IMR-90 (cell line): Measurements from ENCODE around the gene ANKFY1. TPM values are rescaled to one million over a fixed set of nuclear protein-coding genes. Genes with fewer than 3 reads are reported as not detected.

Experiments used
- ATAC-seq: fragments of 200-7000 bp; cut with Tn5 transposase; 2 replicates; pipeline ENCODE4 v1.9.1; 2020; ENCODE audit warnings: low read depth, mild to moderate bottlenecking, moderate library complexity
- BruUV-seq: library from RNA; stranded (reverse); fragments of 400-500 nt; replicated peaks from 2 replicates; lab custom pipeline; 2021; lab: Mats Ljungman, UMichigan
- CTCF ChIA-PET: fragments of 300-600 bp; formaldehyde crosslinking; extraction: SDS; loops from one replicate; lab custom pipeline; 2021; ENCODE audit warnings: antibody characterized with exemption; lab: Yijun Ruan, JAX
- POLR2A ChIA-PET: fragments of 300-600 bp; sonication (Branson Sonifier 250); formaldehyde crosslinking; loops from one replicate; lab custom pipeline; 2022; ENCODE audit warnings: antibody characterized with exemption; ENCODE audit not compliant: unreplicated experiment; lab: Charles Lee
- DNase-seq: peaks from one replicate; pipeline ENCODE4 v3.0.0; 2013
- H2AFZ ChIP-seq: replicated peaks from 2 replicates; pipeline ENCODE3; 2013; ENCODE audit warnings: low read length, mild to moderate bottlenecking; ENCODE audit not compliant: poor library complexity
- H2AK5ac ChIP-seq: 2 replicates; pipeline ENCODE4 v1.6.1; 2013; ENCODE audit warnings: low read depth, low read length, inconsistent platforms
- H2AK9ac ChIP-seq: replicated peaks from 2 replicates; pipeline ENCODE3; 2013; ENCODE audit warnings: mild to moderate bottlenecking, low read depth, low read length, moderate library complexity; ENCODE audit not compliant: poor library complexity
- H2BK120ac ChIP-seq: 2 replicates; pipeline ENCODE4 v1.6.1; 2013; ENCODE audit warnings: low read depth, low read length, inconsistent platforms
- H2BK15ac ChIP-seq: 3 replicates; pipeline ENCODE4 v1.6.1; 2013; ENCODE audit warnings: low read depth, low read length, inconsistent platforms
- H2BK20ac ChIP-seq: 2 replicates; pipeline ENCODE4 v1.6.1; 2013; ENCODE audit warnings: low read depth, mild to moderate bottlenecking, inconsistent platforms, low read length, moderate library complexity
- H2BK5ac ChIP-seq: 2 replicates; pipeline ENCODE4 v1.6.1; 2013; ENCODE audit warnings: mild to moderate bottlenecking, low read depth, low read length, inconsistent platforms; ENCODE audit not compliant: poor library complexity, severe bottlenecking
- H3K14ac ChIP-seq: replicated peaks from 2 replicates; pipeline ENCODE4 v1.6.1; 2013; ENCODE audit warnings: low read depth, low read length, inconsistent platforms
- H3K18ac ChIP-seq: 2 replicates; pipeline ENCODE4 v1.6.1; 2013; ENCODE audit warnings: low read depth, low read length, control low read depth
- H3K23ac ChIP-seq: 2 replicates; pipeline ENCODE4 v1.6.1; 2013; ENCODE audit warnings: low read depth, low read length, inconsistent platforms
- H3K27ac ChIP-seq: 2 replicates; pipeline ENCODE4 v1.5.1; 2013; ENCODE audit warnings: mild to moderate bottlenecking, control low read depth, low read length; ENCODE audit not compliant: insufficient read depth
- H3K27me3 ChIP-seq: 2 replicates; pipeline ENCODE4 v1.6.1; 2013; ENCODE audit warnings: low read length; ENCODE audit not compliant: control insufficient read depth, insufficient read depth
- H3K36me3 ChIP-seq: 2 replicates; pipeline ENCODE4 v1.6.1; 2013; ENCODE audit warnings: low read length, mixed read lengths; ENCODE audit not compliant: control insufficient read depth, insufficient read depth
- H3K4ac ChIP-seq: 2 replicates; pipeline ENCODE4 v1.6.1; 2013; ENCODE audit warnings: low read depth, low read length, inconsistent platforms
- H3K4me1 ChIP-seq: 2 replicates; pipeline ENCODE4 v1.6.1; 2013; ENCODE audit warnings: low read length, mixed read lengths; ENCODE audit not compliant: control insufficient read depth, insufficient read depth
- H3K4me2 ChIP-seq: 2 replicates; pipeline ENCODE4 v1.6.1; 2013; ENCODE audit warnings: low read depth, mild to moderate bottlenecking, control low read depth, low read length, moderate library complexity
- H3K4me3 ChIP-seq: 2 replicates; pipeline ENCODE4 v1.5.1; 2013; ENCODE audit warnings: low read depth, mild to moderate bottlenecking, control low read depth, low read length, moderate library complexity; ENCODE audit not compliant: insufficient read depth
- H3K56ac ChIP-seq: 2 replicates; pipeline ENCODE4 v1.6.1; 2013; ENCODE audit warnings: low read length, inconsistent platforms; ENCODE audit not compliant: insufficient read depth; ENCODE audit errors: extremely low read depth
- H3K79me1 ChIP-seq, 2 experiments: 2 replicates each; pipeline ENCODE4 v1.6.1; 2013; ENCODE audit warnings: low read length in 2 of 2, inconsistent platforms in 1 of 2, low read depth in 1 of 2
- H3K9ac ChIP-seq: 2 replicates; pipeline ENCODE4 v1.6.1; 2013; ENCODE audit warnings: low read depth, low read length, control low read depth
- H3K9me1 ChIP-seq: 2 replicates; pipeline ENCODE4 v1.6.1; 2013; ENCODE audit warnings: low read length, inconsistent platforms; ENCODE audit not compliant: insufficient read depth
- H3K9me3 ChIP-seq: 2 replicates; pipeline ENCODE4 v1.6.1; 2013; ENCODE audit warnings: low read length; ENCODE audit not compliant: control insufficient read depth, insufficient read depth
- H4K20me1 ChIP-seq: 2 replicates; pipeline ENCODE4 v1.6.1; 2013; ENCODE audit warnings: low read length, inconsistent platforms; ENCODE audit not compliant: insufficient read depth
- H4K5ac ChIP-seq: 2 replicates; pipeline ENCODE4 v1.6.1; 2013; ENCODE audit warnings: mild to moderate bottlenecking, low read depth, low read length, control low read depth
- H4K8ac ChIP-seq, 2 experiments: 2 replicates each; pipeline ENCODE4 v1.6.1; 2013; ENCODE audit warnings: low read depth in 2 of 2, low read length in 2 of 2, control low read depth in 1 of 2, inconsistent platforms in 1 of 2
- H4K91ac ChIP-seq: 2 replicates; pipeline ENCODE4 v1.6.1; 2013; ENCODE audit warnings: low read depth, low read length, inconsistent platforms; ENCODE audit not compliant: insufficient read depth
- RAD21 ChIP-seq: IDR thresholded peaks from 2 replicates; pipeline ENCODE4 v1.6.1; 2012; ENCODE audit warnings: low read length, improper control_type of control experiment
- WGBS, 2 experiments: methylation state at CpG; one replicate each; pipeline versions ENCODE4 v1.1.5 to v1.1.7; 2013; ENCODE audit warnings: missing lambda C conversion rate in 2 of 2; ENCODE audit not compliant: insufficient read length in 1 of 2; ENCODE audit errors: extremely low coverage in 2 of 2; 5-methylcytosine and 5-hydroxymethylcytosine counted together
- dilution Hi-C: fragments of 300-500 bp; cut with HindIII; formaldehyde crosslinking; loops from one replicate; pipeline ENCODE4 v1.14.3; 2018; ENCODE audit warnings: low sequenced_read_pairs; ENCODE audit not compliant: unreplicated experiment
- in situ Hi-C: fragments of 300-500 bp; cut with MboI; formaldehyde crosslinking; loops from 3 replicates; pipeline ENCODE4 v1.14.3; 2019; ENCODE audit warnings: low sequenced_read_pairs, inconsistent platforms, mixed read lengths
- intact Hi-C: fragments of 100-400 bp; cut with micrococcal nuclease; formaldehyde crosslinking; loops from 2 replicates; pipeline ENCODE4 v1.10.0; 2022
- polyA plus RNA-seq, 3 experiments: library from polyadenylated mRNA; depleted of rRNA; stranded (reverse); fragments of >200 nt; gene quantifications; 2 replicates each; pipeline ENCODE4 v1.2.3, GENCODE V29; 2012; ENCODE audit warnings: low replicate concordance in 1 of 3
- total RNA-seq: library from RNA; depleted of rRNA; stranded (reverse); fragments of >200 nt; gene quantifications from 2 replicates; pipeline ENCODE4 v1.2.3, GENCODE V29; 2012

The ANKFY1 gene
- total and polyA plus RNA-seq, 2 of the 4 experiments (the other 2 are of a cell fraction) = 32.3 to 48.9 TPM

DNA sequence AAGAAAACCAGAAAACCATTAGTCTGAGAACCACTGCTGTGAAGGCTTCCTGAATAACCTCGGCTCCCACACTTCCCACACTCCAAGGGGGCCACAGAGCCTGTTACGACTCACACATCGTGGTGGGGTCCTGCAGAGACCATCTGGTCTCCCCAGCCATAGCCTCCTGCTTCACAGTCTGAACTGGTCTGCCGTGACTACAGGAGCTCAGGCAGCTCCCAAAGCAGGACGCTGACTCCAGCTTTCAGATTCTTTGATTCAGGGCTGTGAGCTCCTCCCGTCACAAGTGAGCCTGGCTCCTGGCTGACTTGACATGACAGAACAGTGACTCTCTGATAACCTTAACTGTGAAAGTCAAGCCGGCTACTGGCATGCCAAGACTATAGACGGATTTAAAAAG is 83.0 kb downstream of the ANKFY1 start:
- H4K5ac ChIP-seq = no peak overlapping the region
- intact Hi-C loops (no loop called here), dilution Hi-C loops (no loop called here), in situ Hi-C loops (no loop called here)
- H4K91ac ChIP-seq = no peak overlapping the region
- H4K8ac ChIP-seq = no peak overlapping the region
- no peaks in the 10 kb centered on the region for H3K9me3 ChIP-seq
- H2AK9ac ChIP-seq = no peak overlapping the region
- no peak overlapping the region for H3K27ac ChIP-seq
- peaks cover 8% of the 10 kb centered on the region; the same call in 1 of the 2 replicates for H3K9me1 ChIP-seq
- CTCF ChIA-PET = interaction anchor here (0.5 kb wide), 1 partner anchor 231 kb away, joined by 3 read pairs; no protein-coding TSS in a partner anchor
- H2AK5ac ChIP-seq = no peak overlapping the region
- H3K4me1 ChIP-seq = no peaks in the 10 kb centered on the region
- DNase-seq (peak; percentile 12), ATAC-seq (no peak; the same call in 1 of the 2 replicates)
- POLR2A ChIA-PET = no interaction called here
- BruUV-seq = no TSS peak
- peaks cover 18 to 22% of the 10 kb centered on the region in 2 experiments; a peak in 2 of 4 replicates for H3K79me1 ChIP-seq
- H3K14ac ChIP-seq = no peak overlapping the region
- H3K18ac ChIP-seq = no peak overlapping the region
- H3K27me3 ChIP-seq = no peaks in the 10 kb centered on the region
- H3K4me3 ChIP-seq = no peak overlapping the region
- H2BK5ac ChIP-seq = no peak overlapping the region
- TF ChIP-seq RAD21 = no peak
- WGBS, 2 experiments = 88% methylated on average over 2 of the region's 8 CpGs; no CpG with 5 or more reads in 1 of the 2 experiments
- peaks cover 73% of the 10 kb centered on the region for H3K36me3 ChIP-seq
- H2AFZ ChIP-seq = no peak overlapping the region
- H2BK20ac ChIP-seq = no peak overlapping the region
- no peak overlapping the region for H3K23ac ChIP-seq
- H3K4me2 ChIP-seq = no peak overlapping the region
- H3K9ac ChIP-seq = no peak overlapping the region
- H2BK120ac ChIP-seq = no peak overlapping the region
- H3K56ac ChIP-seq = no peak overlapping the region
- no peak overlapping the region for H2BK15ac ChIP-seq
- H4K20me1 ChIP-seq = no peaks in the 10 kb centered on the region
- H3K4ac ChIP-seq = no peak overlapping the region
